GM19043 (cell line): ENCODE results near the gene STARD3.

Experiments
- ATAC-seq: cut with Tn5 transposase; IDR thresholded peaks from one replicate; pipeline ENCODE4 v1.9.1; 2021; ENCODE audit warnings: low read depth; ENCODE audit not compliant: unreplicated experiment

The STARD3 gene

GRCh38 chr17:39658346-39658745 lies 21.4 kb downstream of the STARD3 start:
- ATAC-seq = no peak

GRCh38 chr17:39658760-39659159 lies 21.8 kb downstream of the STARD3 start:
- ATAC-seq = no peak

- ATAC-seq = no peak
Observed at GRCh38 chr17:39659279-39660010, 22.5 kb downstream of the STARD3 start.

GRCh38 chr17:39660011-39660360 lies 23.0 kb downstream of the STARD3 start:
- no peak for ATAC-seq

GRCh38 chr17:39660397-39661385 lies 23.7 kb downstream of the STARD3 start:
- ATAC-seq = no peak

GRCh38 chr17:39661744-39662541 lies 25.0 kb downstream of the STARD3 start:
- no peak for ATAC-seq

- no peak for ATAC-seq
Observed at GRCh38 chr17:39662551-39663339, 25.8 kb downstream of the STARD3 start.

- no peak for ATAC-seq
Observed at GRCh38 chr17:39663340-39663687, 26.4 kb downstream of the STARD3 start.

GRCh38 chr17:39663688-39664580 lies 27.0 kb downstream of the STARD3 start:
- no peak for ATAC-seq

- no peak for ATAC-seq
Observed at GRCh38 chr17:39664581-39665561, 27.9 kb downstream of the STARD3 start, which contains the start of gene TCAP. Gene TCAP, plus strand, starts transcription at chr17:39665349. Its CDS starts 11 bp downstream, at chr17:39665360.

GRCh38 chr17:39665642-39666224 lies 28.8 kb downstream of the STARD3 start:
- no peak for ATAC-seq

GRCh38 chr17:39666231-39666600 lies 29.3 kb downstream of the STARD3 start:
- no peak for ATAC-seq

- ATAC-seq = no peak
Observed at GRCh38 chr17:39666601-39667261, 29.8 kb downstream of the STARD3 start.

GRCh38 chr17:39667262-39667944 lies 30.5 kb downstream of the STARD3 start:
- ATAC-seq = no peak

- no peak for ATAC-seq
Observed at GRCh38 chr17:39667945-39668924, 31.3 kb downstream of the STARD3 start, which contains the start of gene PNMT. Gene PNMT, plus strand, starts transcription at chr17:39668453. Its CDS starts 23 bp downstream, at chr17:39668476.
